ENCODE data around the gene DUSP1.

The DUSP1 gene

GRCh38 chr5:172777881-172778814 is 7.2 kb upstream of the DUSP1 start:
- DNase-seq (ENCODE audit: low spot score) = no peak

- DNase-seq (ENCODE audit: low spot score) = no peak
These were observed 5.2 kb upstream of the DUSP1 start for GRCh38 chr5:172776235-172776594.

- DNase-seq (ENCODE audit: low spot score) = no peak
These were observed 4.6 kb upstream of the DUSP1 start for GRCh38 chr5:172775326-172776234.

- no peak for DNase-seq (ENCODE audit: low spot score)
These were observed 3.7 kb upstream of the DUSP1 start for GRCh38 chr5:172774561-172775315.

- DNase-seq (ENCODE audit: low spot score) = no peak
These were observed 2.8 kb upstream of the DUSP1 start for GRCh38 chr5:172773481-172774469.

GRCh38 chr5:172772112-172772906 is 1.3 kb upstream of the DUSP1 start:
- DNase-seq (ENCODE audit: low spot score) = peak; percentile 66

GRCh38 chr5:172771439-172772111 is 580 bp upstream of the DUSP1 start:
- no peak for DNase-seq (ENCODE audit: low spot score)

- no peak for DNase-seq (ENCODE audit: low spot score)
These were observed 671 bp downstream of the DUSP1 start for GRCh38 chr5:172770374-172770674.

GRCh38 chr5:172769616-172770373 is 1.2 kb downstream of the DUSP1 start:
- DNase-seq (ENCODE audit: low spot score) = no peak

GRCh38 chr5:172769342-172769615 is 1.7 kb downstream of the DUSP1 start:
- no peak for DNase-seq (ENCODE audit: low spot score)

- DNase-seq (ENCODE audit: low spot score) = no peak
These were observed 2.2 kb downstream of the DUSP1 start for GRCh38 chr5:172768573-172769341.

GRCh38 chr5:172768098-172768572 is 2.9 kb downstream of the DUSP1 start:
- no peak for DNase-seq (ENCODE audit: low spot score)

GRCh38 chr5:172766287-172767108 is 4.5 kb downstream of the DUSP1 start:
- no peak for DNase-seq (ENCODE audit: low spot score)

- DNase-seq (ENCODE audit: low spot score) = no peak
These were observed 5.2 kb downstream of the DUSP1 start for GRCh38 chr5:172765766-172766286.

- peak; percentile 96 for DNase-seq (ENCODE audit: low spot score)
These were observed 5.9 kb downstream of the DUSP1 start for GRCh38 chr5:172764861-172765765.

GRCh38 chr5:172763120-172763464 is 7.9 kb downstream of the DUSP1 start:
- no peak for DNase-seq (ENCODE audit: low spot score)
